IPS DF 6.9 (cell line): ENCODE results near the gene TMEM89.

Experiments used
- DNase-seq: peaks from one replicate; pipeline ENCODE4 v3.0.0-alpha.2; 2013; ENCODE audit warnings: low read depth, low spot score
- H3K27ac ChIP-seq: one replicate; pipeline ENCODE4 v1.5.1; 2013; ENCODE audit warnings: low read length, control low read depth
- H3K27me3 ChIP-seq: 2 replicates; pipeline ENCODE4 v1.6.1; 2013; ENCODE audit warnings: mild to moderate bottlenecking, low read length; ENCODE audit not compliant: control insufficient read depth, insufficient read depth
- H3K36me3 ChIP-seq: 2 replicates; pipeline ENCODE4 v1.6.1; 2013; ENCODE audit warnings: low read length; ENCODE audit not compliant: control insufficient read depth, insufficient read depth
- H3K4me1 ChIP-seq: 2 replicates; pipeline ENCODE4 v1.6.1; 2013; ENCODE audit warnings: low read length; ENCODE audit not compliant: control insufficient read depth, insufficient read depth
- H3K4me3 ChIP-seq: 2 replicates; pipeline ENCODE4 v1.5.1; 2013; ENCODE audit warnings: mild to moderate bottlenecking, low read length
- H3K9me3 ChIP-seq: 2 replicates; pipeline ENCODE4 v1.6.1; 2013; ENCODE audit warnings: low read length, inconsistent platforms; ENCODE audit not compliant: control insufficient read depth, insufficient read depth
- WGBS: extraction: QIAGEN DNeasy Blood & Tissue Kit; methylation state at CpG from one replicate; pipeline ENCODE4 v1.1.7; 2013; ENCODE audit warnings: mixed read lengths, missing lambda C conversion rate; ENCODE audit not compliant: insufficient read length, insufficient coverage; 5-methylcytosine and 5-hydroxymethylcytosine counted together

TMEM89 gene

GRCh38 chr3:48591886-48592518, 29.6 kb downstream of the TMEM89 start:
- Histone ChIP-seq H3K4me3 (no peak overlapping the region), H3K27me3 (no peaks in the 10 kb centered on the region), H3K9me3 (no peaks in the 10 kb centered on the region), H3K36me3 (no peaks in the 10 kb centered on the region; the same call in 1 of the 2 replicates), H3K4me1 (peaks cover 10% of the 10 kb centered on the region), H3K27ac (no peak overlapping the region)
- DNase-seq: no peak
- no CpG with 5 or more reads among the region's 22 CpGs for WGBS

- H3K36me3 ChIP-seq: no peaks in the 10 kb centered on the region; the same call in 1 of the 2 replicates
- no CpG with 5 or more reads among the region's 14 CpGs for WGBS
- H3K9me3 ChIP-seq: no peaks in the 10 kb centered on the region
- no peaks in the 10 kb centered on the region for H3K27me3 ChIP-seq
- H3K4me1 ChIP-seq: peaks cover 10% of the 10 kb centered on the region
- no peak for DNase-seq
- no peak overlapping the region for H3K27ac ChIP-seq
- no peak overlapping the region for H3K4me3 ChIP-seq
These were observed 30.1 kb downstream of the TMEM89 start for GRCh38 chr3:48591436-48591835.

- no peak for DNase-seq
- H3K36me3 ChIP-seq: no peaks in the 10 kb centered on the region; the same call in 1 of the 2 replicates
- H3K4me3 ChIP-seq: no peak overlapping the region
- no peaks in the 10 kb centered on the region; the same call in 1 of the 2 replicates for H3K4me1 ChIP-seq
- no peaks in the 10 kb centered on the region for H3K27me3 ChIP-seq
- H3K27ac ChIP-seq: no peak overlapping the region
- WGBS: no CpG with 5 or more reads among the region's 15 CpGs
- H3K9me3 ChIP-seq: no peaks in the 10 kb centered on the region
These were observed 33.3 kb downstream of the TMEM89 start for GRCh38 chr3:48588230-48588629.

- no peaks in the 10 kb centered on the region; the same call in 1 of the 2 replicates for H3K36me3 ChIP-seq
- no peak overlapping the region for H3K4me3 ChIP-seq
- no peaks in the 10 kb centered on the region for H3K9me3 ChIP-seq
- no peaks in the 10 kb centered on the region for H3K27me3 ChIP-seq
- no peak for DNase-seq
- H3K27ac ChIP-seq: no peak overlapping the region
- no CpG with 5 or more reads among the region's 11 CpGs for WGBS
- H3K4me1 ChIP-seq: no peaks in the 10 kb centered on the region; the same call in 1 of the 2 replicates
These were observed 33.9 kb downstream of the TMEM89 start for GRCh38 chr3:48587686-48588085.

GRCh38 chr3:48585411-48585810, 36.2 kb downstream of the TMEM89 start:
- Histone ChIP-seq H3K4me3 (no peak overlapping the region), H3K4me1 (no peaks in the 10 kb centered on the region; the same call in 1 of the 2 replicates), H3K9me3 (no peaks in the 10 kb centered on the region), H3K36me3 (no peaks in the 10 kb centered on the region; the same call in 1 of the 2 replicates), H3K27me3 (no peaks in the 10 kb centered on the region), H3K27ac (no peak overlapping the region)
- WGBS: no CpG with 5 or more reads among the region's 8 CpGs
- DNase-seq: no peak

- H3K4me1 ChIP-seq: no peaks in the 10 kb centered on the region
- H3K27me3 ChIP-seq: no peaks in the 10 kb centered on the region
- H3K9me3 ChIP-seq: no peaks in the 10 kb centered on the region
- no peaks in the 10 kb centered on the region; the same call in 1 of the 2 replicates for H3K36me3 ChIP-seq
- DNase-seq: no peak
- no CpG with 5 or more reads among the region's 9 CpGs for WGBS
- no peak overlapping the region for H3K4me3 ChIP-seq
- no peak overlapping the region for H3K27ac ChIP-seq
These were observed 36.7 kb downstream of the TMEM89 start for GRCh38 chr3:48584836-48585235.

- Histone ChIP-seq H3K4me3 (no peak overlapping the region), H3K36me3 (no peaks in the 10 kb centered on the region), H3K27ac (no peak overlapping the region), H3K4me1 (no peaks in the 10 kb centered on the region), H3K9me3 (no peaks in the 10 kb centered on the region), H3K27me3 (no peaks in the 10 kb centered on the region)
- WGBS: no CpG with 5 or more reads among the region's 14 CpGs
- DNase-seq: no peak
These were observed 39.7 kb downstream of the TMEM89 start for GRCh38 chr3:48581621-48582481.

GRCh38 chr3:48576647-48577046, 44.9 kb downstream of the TMEM89 start:
- DNase-seq: no peak
- Histone ChIP-seq H3K4me1 (no peaks in the 10 kb centered on the region), H3K27ac (no peak overlapping the region), H3K27me3 (no peaks in the 10 kb centered on the region), H3K4me3 (no peak overlapping the region), H3K36me3 (peaks cover 2% of the 10 kb centered on the region; the same call in 1 of the 2 replicates), H3K9me3 (no peaks in the 10 kb centered on the region)
- WGBS: no CpG with 5 or more reads among the region's 4 CpGs

GRCh38 chr3:48575366-48575765, 46.2 kb downstream of the TMEM89 start:
- Histone ChIP-seq H3K27ac (no peak overlapping the region), H3K9me3 (no peaks in the 10 kb centered on the region), H3K27me3 (no peaks in the 10 kb centered on the region), H3K36me3 (peaks cover 5% of the 10 kb centered on the region; the same call in 1 of the 2 replicates), H3K4me3 (no peak overlapping the region), H3K4me1 (no peaks in the 10 kb centered on the region)
- WGBS: no CpG with 5 or more reads among the region's 17 CpGs
- DNase-seq: no peak

- H3K4me3 ChIP-seq: no peak overlapping the region
- DNase-seq: no peak
- H3K4me1 ChIP-seq: no peaks in the 10 kb centered on the region
- whole genome bisulfite sequencing: no CpG with 5 or more reads among the region's 10 CpGs
- H3K27ac ChIP-seq: no peak overlapping the region
- H3K36me3 ChIP-seq: peaks cover 5% of the 10 kb centered on the region; the same call in 1 of the 2 replicates
- no peaks in the 10 kb centered on the region for H3K27me3 ChIP-seq
- H3K9me3 ChIP-seq: no peaks in the 10 kb centered on the region
These were observed 47.5 kb downstream of the TMEM89 start for GRCh38 chr3:48573973-48574585.
